Endothelial cell of umbilical vein (primary cell): ENCODE results near the gene CSTF3.

Source experiments
- EZH2 ChIP-seq: IDR thresholded peaks from 2 replicates; pipeline ENCODE4 v1.6.1; 2012; ENCODE audit warnings: borderline replicate concordance, low read depth, mild to moderate bottlenecking, moderate library complexity, low read length, inconsistent platforms; ENCODE audit not compliant: severe bottlenecking
- FOS ChIP-seq: IDR thresholded peaks from 2 replicates; pipeline ENCODE4 v1.6.1; 2011; ENCODE audit warnings: mild to moderate bottlenecking, low read length, moderate library complexity, borderline replicate concordance; ENCODE audit not compliant: insufficient read depth
- JUN ChIP-seq: IDR thresholded peaks from 2 replicates; pipeline ENCODE4 v1.6.1; 2011; ENCODE audit warnings: borderline replicate concordance, low read depth; ENCODE audit not compliant: insufficient read length, insufficient read depth
- MYC ChIP-seq: IDR thresholded peaks from one replicate; pipeline ENCODE4 v1.6.1; 2011; ENCODE audit warnings: mild to moderate bottlenecking, low read depth, low read length
- POLR2A ChIP-seq: IDR thresholded peaks from 2 replicates; pipeline ENCODE4 v1.6.1; 2012; ENCODE audit warnings: low read depth, mild to moderate bottlenecking, control low read depth, low read length
- POLR2AphosphoS5 ChIP-seq: IDR thresholded peaks from 2 replicates; pipeline ENCODE4 v1.6.1; 2012; ENCODE audit warnings: low read depth, mild to moderate bottlenecking, control low read depth, low read length, moderate library complexity; ENCODE audit not compliant: insufficient read depth
- TF ChIP-seq, protein P1 (sequence below), 2 donors: IDR thresholded peaks; 1 replicate in 1 of 2; 2 replicates in 1 of 2; pipeline ENCODE4 v1.5.1; 2011; ENCODE audit warnings: low read length in 2 of 2, mild to moderate bottlenecking in 2 of 2, moderate library complexity in 2 of 2, control low read depth in 1 of 2, inconsistent platforms in 1 of 2, low read depth in 1 of 2; ENCODE audit not compliant: insufficient read depth in 1 of 2; ENCODE audit errors: extremely low read depth in 1 of 2
- TF ChIP-seq, protein P2 (sequence below): IDR thresholded peaks from 2 replicates; pipeline ENCODE4 v1.6.1; 2011; ENCODE audit not compliant: insufficient read depth, insufficient read length

DNA sequence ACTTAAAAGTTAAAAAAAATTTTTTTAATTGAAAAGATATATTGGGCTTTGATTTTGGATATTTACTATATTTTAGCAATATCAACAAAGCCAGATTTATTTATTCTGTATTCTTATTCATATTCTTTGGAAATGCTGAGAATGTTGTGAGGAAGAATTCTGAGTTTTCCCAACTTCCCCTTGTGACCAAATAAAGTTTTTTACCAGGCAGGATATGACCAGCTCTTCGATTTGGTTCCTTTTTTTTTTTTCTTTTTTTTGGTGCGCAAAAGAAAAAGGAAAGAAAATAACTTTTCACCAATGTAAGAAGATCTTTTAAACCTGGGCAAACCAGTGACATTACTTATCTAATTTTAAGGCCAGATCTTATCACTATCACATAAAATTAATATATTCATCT lies 109.0 kb downstream of the CSTF3 start:
- TF ChIP-seq, protein P1, sequence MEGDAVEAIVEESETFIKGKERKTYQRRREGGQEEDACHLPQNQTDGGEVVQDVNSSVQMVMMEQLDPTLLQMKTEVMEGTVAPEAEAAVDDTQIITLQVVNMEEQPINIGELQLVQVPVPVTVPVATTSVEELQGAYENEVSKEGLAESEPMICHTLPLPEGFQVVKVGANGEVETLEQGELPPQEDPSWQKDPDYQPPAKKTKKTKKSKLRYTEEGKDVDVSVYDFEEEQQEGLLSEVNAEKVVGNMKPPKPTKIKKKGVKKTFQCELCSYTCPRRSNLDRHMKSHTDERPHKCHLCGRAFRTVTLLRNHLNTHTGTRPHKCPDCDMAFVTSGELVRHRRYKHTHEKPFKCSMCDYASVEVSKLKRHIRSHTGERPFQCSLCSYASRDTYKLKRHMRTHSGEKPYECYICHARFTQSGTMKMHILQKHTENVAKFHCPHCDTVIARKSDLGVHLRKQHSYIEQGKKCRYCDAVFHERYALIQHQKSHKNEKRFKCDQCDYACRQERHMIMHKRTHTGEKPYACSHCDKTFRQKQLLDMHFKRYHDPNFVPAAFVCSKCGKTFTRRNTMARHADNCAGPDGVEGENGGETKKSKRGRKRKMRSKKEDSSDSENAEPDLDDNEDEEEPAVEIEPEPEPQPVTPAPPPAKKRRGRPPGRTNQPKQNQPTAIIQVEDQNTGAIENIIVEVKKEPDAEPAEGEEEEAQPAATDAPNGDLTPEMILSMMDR (IDR thresholded peaks at IDR 0.05; ENCODE audit: extremely low read depth in 1 of 2, insufficient read depth in 1 of 2, low read depth in 1 of 2, low read length in 2 of 2), result no peak
- TF ChIP-seq POLR2AphosphoS5 (no peak), POLR2A (no peak), MYC (no peak), EZH2 (no peak), JUN (no peak), FOS (no peak)
- TF ChIP-seq, protein P2, sequence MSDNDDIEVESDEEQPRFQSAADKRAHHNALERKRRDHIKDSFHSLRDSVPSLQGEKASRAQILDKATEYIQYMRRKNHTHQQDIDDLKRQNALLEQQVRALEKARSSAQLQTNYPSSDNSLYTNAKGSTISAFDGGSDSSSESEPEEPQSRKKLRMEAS, result no peak
